ENCODE measurements around the gene TENM4. TPM values are rescaled to one million over a fixed set of nuclear protein-coding genes. Genes with fewer than 3 reads are reported as not detected.

TENM4 gene
- total RNA-seq, 4 donors from 2014 or later: 16.8 to 158 (median 120) TPM

DNA sequence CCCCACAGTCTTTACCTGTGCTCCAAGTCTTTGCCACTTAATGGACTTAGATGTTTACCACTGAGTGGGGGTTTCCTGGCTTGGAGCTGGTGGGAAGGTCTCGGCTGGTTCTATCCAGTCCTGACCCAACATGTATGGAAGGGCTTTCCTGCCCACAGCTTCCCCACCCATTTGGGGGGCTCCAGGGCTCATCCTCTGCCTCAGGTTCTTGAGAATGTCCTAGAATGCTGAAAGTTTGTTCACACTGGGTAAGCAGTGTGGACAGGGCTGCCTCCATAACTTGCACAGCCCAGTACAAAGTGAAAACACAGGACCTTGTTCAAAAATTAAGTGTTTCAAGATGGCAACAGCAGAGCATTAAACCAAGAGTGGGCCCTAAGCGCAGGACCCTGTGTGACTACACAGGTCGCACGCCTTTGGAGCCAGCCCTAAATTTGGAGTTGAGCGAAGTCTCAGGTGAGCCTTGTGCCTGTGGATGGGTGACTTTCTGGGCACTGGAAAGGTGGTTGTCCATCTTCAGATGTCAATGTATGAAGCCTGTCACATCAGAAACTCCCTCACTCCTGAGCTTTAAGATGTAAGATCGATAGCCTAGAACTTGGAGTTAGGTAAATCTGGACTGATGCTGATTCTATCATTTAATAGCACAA lies 793.4 kb downstream of the TENM4 start:
- Histone ChIP-seq H3K4me1 (no peaks in the 10 kb centered on the region), H3K9me3 (no peaks in the 10 kb centered on the region), H3K27ac (no peak overlapping the region), H3K27me3 (no peaks in the 10 kb centered on the region), H3K36me3 (no peaks in the 10 kb centered on the region), H3K4me3 (replicated peaks in 1 of 3) (no peak overlapping the region)
- no peak for DNase-seq
- intact Hi-C loops (cut with DNase I): loop anchor here (5.0 to 10.0 kb wide), 2 partner anchors 430 to 847 kb away; no protein-coding TSS in a partner anchor
- no peak for TF ChIP-seq POLR2A (IDR thresholded peaks at IDR 0.05)
- WGBS, 2 donors: 87 to 88% methylated on average over 6 of the region's 6 CpGs

DNA sequence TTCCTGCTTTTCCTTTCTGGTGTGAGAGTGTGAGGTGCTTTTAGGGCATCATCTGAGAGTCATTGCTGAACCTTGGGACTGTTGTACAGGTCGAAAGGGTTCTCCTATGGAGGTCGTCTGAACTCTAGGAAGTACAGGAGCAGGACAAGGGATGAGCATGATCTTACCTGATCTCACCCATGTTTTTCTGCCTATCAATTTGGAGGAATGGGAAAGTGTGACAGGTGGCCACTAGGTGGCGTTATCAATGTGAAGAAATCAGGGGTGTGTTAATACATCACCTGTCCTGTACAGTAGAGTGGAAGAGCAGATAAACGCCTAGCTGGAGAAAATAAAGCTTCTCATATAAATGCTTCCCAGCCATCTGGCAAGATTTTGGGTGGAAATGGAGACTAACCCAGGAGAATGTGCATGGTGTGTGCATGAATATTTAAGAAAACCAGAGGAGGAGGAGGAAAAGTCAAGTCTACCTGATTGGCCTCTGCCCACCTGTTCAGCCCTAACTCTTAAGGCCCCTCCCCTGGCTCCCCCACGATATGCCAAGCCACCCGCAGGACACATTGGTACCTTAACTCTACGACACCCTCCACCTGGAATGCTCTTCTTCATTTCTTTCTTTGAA lies 794.2 kb downstream of the TENM4 start:
- intact Hi-C loops (cut with DNase I): loop anchor here (5.0 to 10.0 kb wide), 2 partner anchors 431 to 848 kb away; no protein-coding TSS in a partner anchor
- H3K27me3 ChIP-seq: no peaks in the 10 kb centered on the region
- H3K4me1 ChIP-seq: no peaks in the 10 kb centered on the region
- H3K36me3 ChIP-seq: no peaks in the 10 kb centered on the region
- H3K4me3 ChIP-seq (replicated peaks in 1 of 3): no peak overlapping the region
- no peaks in the 10 kb centered on the region for H3K9me3 ChIP-seq
- 22 to 24% methylated on average over 7 of the region's 7 CpGs for WGBS, 2 donors
- TF ChIP-seq, protein P1, sequence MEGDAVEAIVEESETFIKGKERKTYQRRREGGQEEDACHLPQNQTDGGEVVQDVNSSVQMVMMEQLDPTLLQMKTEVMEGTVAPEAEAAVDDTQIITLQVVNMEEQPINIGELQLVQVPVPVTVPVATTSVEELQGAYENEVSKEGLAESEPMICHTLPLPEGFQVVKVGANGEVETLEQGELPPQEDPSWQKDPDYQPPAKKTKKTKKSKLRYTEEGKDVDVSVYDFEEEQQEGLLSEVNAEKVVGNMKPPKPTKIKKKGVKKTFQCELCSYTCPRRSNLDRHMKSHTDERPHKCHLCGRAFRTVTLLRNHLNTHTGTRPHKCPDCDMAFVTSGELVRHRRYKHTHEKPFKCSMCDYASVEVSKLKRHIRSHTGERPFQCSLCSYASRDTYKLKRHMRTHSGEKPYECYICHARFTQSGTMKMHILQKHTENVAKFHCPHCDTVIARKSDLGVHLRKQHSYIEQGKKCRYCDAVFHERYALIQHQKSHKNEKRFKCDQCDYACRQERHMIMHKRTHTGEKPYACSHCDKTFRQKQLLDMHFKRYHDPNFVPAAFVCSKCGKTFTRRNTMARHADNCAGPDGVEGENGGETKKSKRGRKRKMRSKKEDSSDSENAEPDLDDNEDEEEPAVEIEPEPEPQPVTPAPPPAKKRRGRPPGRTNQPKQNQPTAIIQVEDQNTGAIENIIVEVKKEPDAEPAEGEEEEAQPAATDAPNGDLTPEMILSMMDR (IDR thresholded peaks at IDR 0.05): peak; percentile 64 to 85 (median 80)
- TF ChIP-seq POLR2A (IDR thresholded peaks at IDR 0.05): no peak
- H3K27ac ChIP-seq: no peak overlapping the region
- DNase-seq: peak; percentile 67 to 78

DNA sequence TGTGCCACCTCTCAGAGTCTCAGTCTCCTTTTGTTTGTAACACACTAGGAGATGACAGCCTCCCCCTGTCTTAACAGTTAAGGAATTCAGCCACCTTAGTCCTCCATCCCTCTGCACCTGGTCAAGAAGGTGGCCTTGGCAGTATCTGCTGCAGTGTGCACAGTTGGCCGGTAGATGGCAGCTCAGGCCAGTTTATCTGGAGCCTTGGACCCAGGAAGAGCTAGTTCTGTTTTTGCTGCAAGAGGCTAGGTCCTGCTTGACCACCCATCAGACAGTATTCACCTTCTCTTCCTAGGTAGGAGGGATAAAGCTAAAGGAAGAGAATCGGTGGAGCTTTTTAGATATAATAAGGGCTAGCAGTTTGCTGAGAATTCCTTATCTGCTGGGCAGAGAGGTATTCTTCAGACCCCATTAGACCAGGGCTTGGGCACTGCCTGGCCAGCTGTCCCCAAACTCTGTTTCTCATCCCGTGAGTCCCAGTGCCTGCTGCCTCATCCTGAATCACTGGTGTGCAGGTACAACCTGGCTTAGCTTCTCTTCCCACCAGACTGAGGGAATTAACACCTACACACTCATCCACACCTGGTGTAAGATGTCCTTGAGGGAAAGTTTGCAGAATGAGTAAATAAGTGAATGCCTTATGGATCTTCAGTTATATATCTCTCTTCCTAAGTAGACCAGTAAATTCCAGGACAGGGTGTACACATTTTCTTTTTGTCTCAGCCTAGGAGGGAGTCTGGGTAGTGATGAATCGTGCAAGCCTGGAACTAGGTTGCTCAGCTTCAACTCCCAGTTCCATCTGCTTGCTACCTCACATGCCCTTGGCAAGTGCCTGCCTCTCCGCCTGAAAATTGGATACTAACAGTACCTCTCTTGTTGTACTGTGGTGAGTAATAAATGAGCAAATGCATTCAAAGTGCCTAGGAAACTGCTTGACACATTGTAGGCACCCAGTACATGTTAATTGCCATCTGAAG lies 795.3 kb downstream of the TENM4 start:
- Histone ChIP-seq H3K27me3 (no peaks in the 10 kb centered on the region), H3K36me3 (no peaks in the 10 kb centered on the region), H3K27ac (no peak overlapping the region), H3K4me1 (no peaks in the 10 kb centered on the region), H3K9me3 (no peaks in the 10 kb centered on the region), H3K4me3 (replicated peaks in 1 of 3) (no peak overlapping the region)
- 41 to 50% methylated on average over 5 of the region's 5 CpGs for WGBS, 2 donors
- peak; percentile 78 to 81 for DNase-seq
- TF ChIP-seq, protein P1 (IDR thresholded peaks at IDR 0.05): peak; percentile 75 to 97 (median 94)
- no peak for TF ChIP-seq POLR2A (IDR thresholded peaks at IDR 0.05)
- intact Hi-C loops (cut with DNase I): loop anchor here (5.0 to 10.0 kb wide), 2 partner anchors 432 to 849 kb away; no protein-coding TSS in a partner anchor

DNA sequence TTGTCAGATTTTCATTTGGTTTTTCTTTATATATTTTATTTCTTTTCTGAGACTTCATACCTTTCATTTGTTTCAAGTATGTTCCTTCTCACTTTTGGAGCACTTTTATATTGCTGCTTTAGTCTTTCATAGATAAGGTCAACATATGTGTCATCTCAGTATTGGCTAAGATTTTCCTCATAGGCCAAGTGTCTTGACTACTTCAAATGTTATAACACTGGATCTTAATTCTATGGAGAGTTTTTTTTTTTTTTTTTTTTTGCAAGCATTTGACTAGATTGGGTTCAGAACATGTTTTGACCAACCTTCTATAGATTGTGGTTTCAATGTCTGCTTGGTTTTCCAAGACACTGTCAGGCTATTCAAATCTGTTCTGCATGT lies 797.2 kb downstream of the TENM4 start:
- no peaks in the 10 kb centered on the region for H3K4me1 ChIP-seq
- no peaks in the 10 kb centered on the region for H3K9me3 ChIP-seq
- no peak overlapping the region for H3K27ac ChIP-seq
- intact Hi-C loops (cut with DNase I): loop anchor here (10.0 kb wide), 1 partner anchor 851 kb away; no protein-coding TSS in a partner anchor
- H3K36me3 ChIP-seq: no peaks in the 10 kb centered on the region
- TF ChIP-seq, protein P1 (IDR thresholded peaks at IDR 0.05): no peak
- TF ChIP-seq POLR2A (IDR thresholded peaks at IDR 0.05): no peak
- DNase-seq: no peak
- no peak overlapping the region for H3K4me3 ChIP-seq (replicated peaks in 1 of 3)
- no peaks in the 10 kb centered on the region for H3K27me3 ChIP-seq

DNA sequence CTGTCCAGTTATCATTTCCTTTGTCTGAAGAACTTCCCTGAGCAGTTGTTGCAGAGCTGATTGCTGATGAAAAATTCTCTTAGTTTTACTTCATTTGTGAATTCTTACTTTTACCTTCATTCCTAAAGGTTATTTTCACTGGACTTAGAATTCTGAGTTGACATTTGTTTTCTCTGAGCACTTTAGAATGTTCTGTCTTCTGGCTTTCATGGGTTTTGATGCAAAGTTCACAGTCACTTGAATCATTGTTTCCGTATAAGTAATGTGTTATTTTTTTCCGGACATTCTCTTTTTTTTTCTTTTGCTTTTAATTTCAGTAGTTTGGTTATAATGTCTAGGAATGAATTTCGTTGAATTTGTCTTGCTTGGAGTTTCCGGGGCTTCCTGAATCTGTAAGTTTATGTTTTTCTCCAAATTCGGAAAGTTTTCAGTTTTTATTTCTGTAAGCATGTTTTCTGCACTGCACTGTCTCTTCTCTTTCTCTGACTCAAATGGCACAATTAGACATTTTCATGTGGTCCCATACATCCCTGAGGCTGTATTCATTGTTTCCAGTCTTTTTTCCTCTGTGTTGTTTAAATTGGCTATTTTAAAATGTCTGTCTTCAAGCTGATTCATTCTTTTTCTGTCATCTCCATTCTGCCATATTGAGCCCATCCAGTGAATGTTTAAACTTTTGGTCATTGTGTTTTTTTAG lies 797.7 kb downstream of the TENM4 start:
- no peak for TF ChIP-seq POLR2A (IDR thresholded peaks at IDR 0.05)
- TF ChIP-seq, protein P1 (IDR thresholded peaks at IDR 0.05): no peak
- no peaks in the 10 kb centered on the region for H3K9me3 ChIP-seq
- DNase-seq: no peak
- no peaks in the 10 kb centered on the region for H3K27me3 ChIP-seq
- no peak overlapping the region for H3K27ac ChIP-seq
- intact Hi-C loops (cut with DNase I): loop anchor here (10.0 kb wide), 1 partner anchor 852 kb away; no protein-coding TSS in a partner anchor
- no peak overlapping the region for H3K4me3 ChIP-seq (replicated peaks in 1 of 3)
- 82 to 86% methylated on average over 5 of the region's 5 CpGs for WGBS, 2 donors
- no peaks in the 10 kb centered on the region for H3K36me3 ChIP-seq
- H3K4me1 ChIP-seq: no peaks in the 10 kb centered on the region
